ENCODE data around the gene TMEM63B.

DNA sequence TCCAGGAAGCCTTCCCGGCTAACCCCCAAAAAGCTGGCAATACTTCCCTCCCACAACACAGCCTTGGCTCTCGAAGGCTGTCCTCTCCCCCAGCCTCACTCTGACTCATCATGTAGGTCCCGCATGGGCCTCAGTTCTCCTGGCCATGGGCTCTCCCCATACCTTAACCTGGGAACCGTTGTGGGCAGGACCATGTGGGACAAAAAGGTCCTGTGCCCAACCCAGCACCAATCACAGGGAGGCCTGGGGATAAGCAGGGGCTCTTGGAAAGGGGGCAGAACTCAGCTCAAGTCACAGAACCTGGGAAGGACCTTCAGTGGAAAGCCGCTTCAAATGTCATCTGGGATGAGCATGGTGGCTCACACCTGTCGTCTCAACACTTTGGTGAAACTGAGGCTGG, 45.6 kb upstream of the TMEM63B start:
- TF ChIP-seq CTCF (IDR thresholded peaks at IDR 0.05) (no peak), POLR2A (IDR thresholded peaks at IDR 0.05) (no peak)
